Measurements from ENCODE around the gene TUBB1.

Gene TUBB1

GRCh38 chr20:59074456-59074855 is 55.2 kb downstream of the TUBB1 start:
- no peak for DNase-seq (ENCODE audit: extremely low read depth, low read depth)
- TF ChIP-seq, protein P1, sequence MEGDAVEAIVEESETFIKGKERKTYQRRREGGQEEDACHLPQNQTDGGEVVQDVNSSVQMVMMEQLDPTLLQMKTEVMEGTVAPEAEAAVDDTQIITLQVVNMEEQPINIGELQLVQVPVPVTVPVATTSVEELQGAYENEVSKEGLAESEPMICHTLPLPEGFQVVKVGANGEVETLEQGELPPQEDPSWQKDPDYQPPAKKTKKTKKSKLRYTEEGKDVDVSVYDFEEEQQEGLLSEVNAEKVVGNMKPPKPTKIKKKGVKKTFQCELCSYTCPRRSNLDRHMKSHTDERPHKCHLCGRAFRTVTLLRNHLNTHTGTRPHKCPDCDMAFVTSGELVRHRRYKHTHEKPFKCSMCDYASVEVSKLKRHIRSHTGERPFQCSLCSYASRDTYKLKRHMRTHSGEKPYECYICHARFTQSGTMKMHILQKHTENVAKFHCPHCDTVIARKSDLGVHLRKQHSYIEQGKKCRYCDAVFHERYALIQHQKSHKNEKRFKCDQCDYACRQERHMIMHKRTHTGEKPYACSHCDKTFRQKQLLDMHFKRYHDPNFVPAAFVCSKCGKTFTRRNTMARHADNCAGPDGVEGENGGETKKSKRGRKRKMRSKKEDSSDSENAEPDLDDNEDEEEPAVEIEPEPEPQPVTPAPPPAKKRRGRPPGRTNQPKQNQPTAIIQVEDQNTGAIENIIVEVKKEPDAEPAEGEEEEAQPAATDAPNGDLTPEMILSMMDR (IDR thresholded peaks at IDR 0.05; ENCODE audit: low read depth, low read length, missing control alignments): no peak
- H3K4me3 ChIP-seq (replicated peaks; ENCODE audit: low read depth, low read length): no peak overlapping the region

DNA sequence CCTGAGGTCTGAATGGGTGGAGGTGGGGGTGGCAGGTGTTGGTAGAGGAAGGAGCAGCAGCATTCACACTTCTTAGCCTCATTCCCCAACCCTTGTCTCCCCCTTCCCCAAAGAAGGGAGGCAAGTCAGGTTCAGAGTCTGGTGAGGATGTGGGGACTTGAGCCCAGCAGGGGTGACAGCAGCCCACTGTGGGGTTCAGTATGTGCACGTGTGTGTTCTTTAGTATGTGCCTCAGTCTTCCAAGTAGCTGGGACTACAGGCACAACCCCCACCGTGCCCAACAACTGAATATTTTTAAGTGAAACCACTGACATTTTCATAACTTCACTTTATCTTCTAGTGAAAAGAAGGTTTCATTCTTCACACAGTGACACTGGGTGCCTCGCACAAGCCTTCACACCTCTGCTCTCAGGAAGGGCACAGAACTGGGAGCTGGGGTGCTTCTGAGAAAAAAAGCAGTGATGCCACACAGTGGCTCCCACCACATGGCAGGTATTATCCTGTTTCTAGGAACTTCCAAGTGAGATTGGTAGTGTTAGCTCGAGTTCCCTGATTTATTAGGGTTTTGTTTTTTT is 56.8 kb downstream of the TUBB1 start:
- no peak overlapping the region for H3K4me3 ChIP-seq (replicated peaks; ENCODE audit: low read depth, low read length)
- no peak for DNase-seq (ENCODE audit: extremely low read depth, low read depth)
- TF ChIP-seq, protein P1 (IDR thresholded peaks at IDR 0.05; ENCODE audit: low read depth, low read length, missing control alignments): no peak
